ENCODE results near the gene LDHB. TPM values are rescaled to one million over a fixed set of nuclear protein-coding genes. Genes with fewer than 3 reads are reported as not detected.
"Not testable (repeated sequence)": the region's sequence is repeated elsewhere in the genome, so short reads cannot be mapped to it uniquely, and the experiment has no call there.

The LDHB gene
- polyA plus RNA-seq, 1 donor from 2014 or later, result 429 TPM

- H3K4me1 Mint-ChIP-seq, result peaks cover 0 to 4% (median 0%) of the 10 kb centered on the region in 3 donors
- H3K9me3 Mint-ChIP-seq, result peaks cover 0 to 2% (median 0%) of the 10 kb centered on the region in 3 donors
- H3K36me3 Mint-ChIP-seq, result peaks cover 2% of the 10 kb centered on the region
- peaks cover 7% of the 10 kb centered on the region for H3K27me3 Mint-ChIP-seq
- H3K4me3 Mint-ChIP-seq, result no peak overlapping the region
- no peak overlapping the region for H3K27ac Mint-ChIP-seq
Measured at GRCh38 chr12:21675641-21676040, 18.0 kb upstream of the LDHB start.

GRCh38 chr12:21675096-21675495 lies 17.5 kb upstream of the LDHB start:
- Mint-ChIP-seq H3K9me3 (peaks cover 0 to 2% (median 0%) of the 10 kb centered on the region in 3 donors), H3K27ac (no peak overlapping the region), H3K36me3 (peaks cover 2% of the 10 kb centered on the region), H3K4me3 (no peak overlapping the region), H3K27me3 (peaks cover 11% of the 10 kb centered on the region), H3K4me1 (peaks cover 0 to under 1% (median 0%) of the 10 kb centered on the region in 3 donors)

DNA sequence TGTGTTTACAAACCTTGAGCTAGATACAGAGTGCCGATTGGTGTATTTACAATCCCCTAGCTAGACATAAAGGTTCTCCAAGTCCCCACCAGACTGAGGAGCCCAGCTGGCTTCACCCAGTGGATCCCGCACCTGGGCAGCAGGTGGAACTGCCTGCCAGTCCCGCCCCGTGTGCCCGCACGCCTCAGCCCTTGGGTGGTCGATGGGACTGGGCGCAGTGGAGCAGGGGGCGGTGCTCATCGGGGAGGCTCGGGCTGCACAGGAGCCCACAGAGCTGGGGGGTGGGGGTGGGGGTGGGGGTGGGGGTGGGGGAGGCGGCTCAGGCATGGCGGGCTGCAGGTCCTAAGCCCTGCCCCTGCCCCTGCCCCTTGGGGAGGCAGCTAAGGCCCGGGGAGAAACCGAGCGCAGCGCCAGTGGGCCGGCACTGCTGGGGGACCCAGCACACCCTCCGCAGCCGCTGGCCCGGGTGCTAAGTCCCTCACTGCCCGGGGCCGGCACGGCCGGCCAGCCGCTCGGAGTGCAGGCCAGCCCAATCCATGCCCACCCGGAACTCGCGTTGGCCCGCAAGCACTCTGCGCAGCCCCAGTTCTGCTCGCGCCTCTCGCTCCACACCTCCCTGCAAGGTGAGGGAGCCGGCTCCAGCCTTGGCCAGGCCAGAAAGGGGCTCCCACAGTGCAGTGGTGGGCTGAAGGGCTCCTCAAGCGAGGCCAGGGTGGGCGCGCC lies 16.3 kb upstream of the LDHB start:
- H3K4me3 Mint-ChIP-seq, H3K4me1 Mint-ChIP-seq: not testable (repeated sequence)

DNA sequence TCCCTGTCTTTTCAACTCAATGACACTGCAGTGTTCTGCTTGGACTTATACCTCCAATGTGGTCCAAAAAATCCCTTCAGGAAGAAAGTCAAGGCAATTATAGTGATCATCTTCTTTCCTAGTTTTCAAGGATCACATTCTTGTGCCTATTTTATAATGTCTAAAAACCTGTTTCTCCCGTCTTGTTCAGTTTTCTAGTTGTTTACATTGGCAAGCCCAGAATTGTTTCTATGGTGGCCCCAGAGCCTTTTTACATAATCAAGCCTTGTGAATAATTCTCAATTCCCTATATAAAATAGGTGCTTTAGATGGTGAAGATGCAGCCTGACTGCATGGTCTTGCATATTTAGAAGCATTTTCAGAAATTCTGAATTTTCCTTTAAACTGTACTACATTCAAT lies 14.5 kb upstream of the LDHB start:
- Mint-ChIP-seq H3K9me3 (peaks cover 0 to 2% (median 0%) of the 10 kb centered on the region in 3 donors), H3K4me1 (no peaks in the 10 kb centered on the region), H3K36me3 (peaks cover 2% of the 10 kb centered on the region), H3K27ac (no peak overlapping the region), H3K27me3 (peaks cover 12% of the 10 kb centered on the region), H3K4me3 (no peak overlapping the region)

More for the DNA sequence above, 16.3 kb upstream of the LDHB start:
- not testable (repeated sequence) for H3K36me3 Mint-ChIP-seq, H3K9me3 Mint-ChIP-seq, H3K27ac Mint-ChIP-seq
- peaks cover 14% of the 10 kb centered on the region for H3K27me3 Mint-ChIP-seq

- no peaks in the 10 kb centered on the region for H3K9me3 Mint-ChIP-seq
- no peaks in the 10 kb centered on the region for H3K4me1 Mint-ChIP-seq
- no peak overlapping the region for H3K4me3 Mint-ChIP-seq
- H3K27ac Mint-ChIP-seq, result no peak overlapping the region
- H3K36me3 Mint-ChIP-seq, result peaks cover 2% of the 10 kb centered on the region
- H3K27me3 Mint-ChIP-seq, result peaks cover 13% of the 10 kb centered on the region
Measured at GRCh38 chr12:21666722-21667121, 9.1 kb upstream of the LDHB start.

- H3K36me3 Mint-ChIP-seq, result no peaks in the 10 kb centered on the region
- no peak overlapping the region for H3K27ac Mint-ChIP-seq
- H3K4me3 Mint-ChIP-seq, result no peak overlapping the region
- H3K9me3 Mint-ChIP-seq, result no peaks in the 10 kb centered on the region
- H3K4me1 Mint-ChIP-seq, result no peaks in the 10 kb centered on the region
- H3K27me3 Mint-ChIP-seq, result peaks cover 13% of the 10 kb centered on the region
Measured at GRCh38 chr12:21665816-21666215, 8.2 kb upstream of the LDHB start.

DNA sequence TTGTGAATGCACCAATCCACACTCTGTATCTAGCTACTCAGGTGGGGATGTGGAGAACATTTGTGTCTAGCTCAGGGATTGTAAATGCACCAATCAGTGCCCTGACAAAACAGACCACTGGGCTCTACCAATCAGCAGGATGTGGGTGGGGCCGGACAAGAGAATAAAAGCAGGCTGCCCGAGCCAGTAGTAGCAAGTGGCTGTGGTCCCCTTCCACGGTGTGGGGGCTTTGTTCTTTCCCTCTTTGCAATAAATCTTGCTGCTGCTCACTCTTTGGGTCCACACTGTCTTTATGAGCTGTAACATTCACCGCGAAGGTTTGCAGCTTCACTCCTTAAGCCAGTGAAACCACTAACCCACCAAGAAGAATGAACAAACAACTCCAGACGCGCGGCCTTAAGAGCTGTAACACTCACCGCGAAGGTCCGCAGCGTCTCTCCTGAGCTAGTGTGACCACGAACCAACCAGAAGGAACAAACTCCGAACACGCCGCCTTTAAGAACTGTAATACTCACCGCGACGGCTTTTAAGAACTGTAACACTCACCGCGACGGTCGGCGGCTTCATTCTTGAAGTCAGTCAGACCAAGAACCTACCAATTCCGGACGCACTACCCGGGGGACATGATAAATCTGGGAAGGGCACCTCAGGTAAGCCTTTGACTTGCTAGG lies 4.6 kb upstream of the LDHB start:
- H3K27ac Mint-ChIP-seq, result no peak overlapping the region

GRCh38 chr12:21661396-21662093 lies 3.9 kb upstream of the LDHB start:
- H3K4me1 Mint-ChIP-seq, H3K27ac Mint-ChIP-seq, H3K9me3 Mint-ChIP-seq, H3K36me3 Mint-ChIP-seq, H3K27me3 Mint-ChIP-seq, H3K4me3 Mint-ChIP-seq: not testable (repeated sequence)

More for the DNA sequence above, 4.6 kb upstream of the LDHB start:
- peaks cover 2% of the 10 kb centered on the region for H3K36me3 Mint-ChIP-seq
- peaks cover 6% of the 10 kb centered on the region for H3K27me3 Mint-ChIP-seq
- H3K4me3 Mint-ChIP-seq, result no peak overlapping the region
- no peaks in the 10 kb centered on the region for H3K9me3 Mint-ChIP-seq
- peaks cover 2 to 9% (median 4%) of the 10 kb centered on the region in 3 donors for H3K4me1 Mint-ChIP-seq

DNA sequence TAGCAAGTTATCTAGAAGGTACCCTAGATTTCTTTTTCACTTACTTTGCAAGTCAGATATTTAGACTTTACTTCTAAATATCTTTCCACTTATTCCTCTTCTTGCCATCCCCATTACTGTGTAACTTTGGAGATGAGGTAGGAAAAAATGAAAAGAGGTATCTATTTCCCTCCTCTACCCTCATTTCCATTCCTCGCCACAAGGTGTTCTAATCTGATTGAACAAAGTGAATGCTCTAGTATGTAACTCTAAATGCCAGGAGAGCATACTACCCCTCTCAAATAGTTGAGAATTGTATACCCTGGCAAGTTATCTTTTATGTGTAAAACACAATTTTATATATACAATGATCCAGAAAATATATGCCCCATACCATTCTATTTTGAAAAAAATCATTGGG lies 1.7 kb upstream of the LDHB start:
- Mint-ChIP-seq H3K27ac (no peak overlapping the region), H3K4me3 (peak overlapping the region in 1 of 4 donors; percentile 95), H3K27me3 (peaks cover 1% of the 10 kb centered on the region)

GRCh38 chr12:21656905-21657325 lies 727 bp downstream of the LDHB start:
- no peaks in the 10 kb centered on the region for H3K9me3 Mint-ChIP-seq
- peak overlapping the region; percentile 82 to 96 (median 94) for H3K27ac Mint-ChIP-seq
- H3K27me3 Mint-ChIP-seq, result peaks cover 1% of the 10 kb centered on the region
- peak overlapping the region; percentile 95 to 100 (median 98) for H3K4me3 Mint-ChIP-seq
- H3K4me1 Mint-ChIP-seq, result peaks cover 11 to 33% (median 32%) of the 10 kb centered on the region in 3 donors
- H3K36me3 Mint-ChIP-seq, result peaks cover 2% of the 10 kb centered on the region

More for the DNA sequence above, 1.7 kb upstream of the LDHB start:
- H3K9me3 Mint-ChIP-seq, result no peaks in the 10 kb centered on the region
- H3K36me3 Mint-ChIP-seq, result peaks cover 2% of the 10 kb centered on the region
- peaks cover 11 to 24% (median 21%) of the 10 kb centered on the region in 3 donors for H3K4me1 Mint-ChIP-seq

DNA sequence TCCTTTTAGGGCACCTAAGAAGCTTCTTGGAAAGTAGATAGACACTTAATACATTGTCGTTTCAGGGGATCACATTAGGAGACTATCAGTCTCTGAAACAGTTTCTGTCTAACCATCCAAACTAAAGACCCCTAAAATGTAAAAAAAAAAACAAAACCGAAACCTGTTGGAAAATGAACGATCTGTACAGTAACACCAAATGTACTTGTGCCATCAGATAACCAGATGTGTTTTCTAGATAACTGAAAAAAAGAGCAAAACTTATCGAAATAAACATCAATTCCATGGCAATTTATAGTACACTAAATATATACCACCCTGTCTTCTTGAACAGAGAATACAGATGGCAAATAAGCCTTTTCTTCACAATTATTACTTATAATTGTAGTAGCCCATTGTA lies 2.1 kb downstream of the LDHB start:
- Mint-ChIP-seq H3K27me3 (no peaks in the 10 kb centered on the region), H3K4me3 (peak overlapping the region; percentile 35 to 71 (median 58)), H3K4me1 (peaks cover 13 to 40% (median 36%) of the 10 kb centered on the region in 3 donors), H3K36me3 (peaks cover 4% of the 10 kb centered on the region), H3K27ac (peak overlapping the region in 2 of 3 donors; percentile 41 to 57), H3K9me3 (no peaks in the 10 kb centered on the region)

GRCh38 chr12:21651821-21652220 lies 5.8 kb downstream of the LDHB start:
- no peak overlapping the region for H3K27ac Mint-ChIP-seq
- peaks cover 7 to 37% (median 29%) of the 10 kb centered on the region in 3 donors for H3K4me1 Mint-ChIP-seq
- H3K27me3 Mint-ChIP-seq, result no peaks in the 10 kb centered on the region
- no peaks in the 10 kb centered on the region for H3K9me3 Mint-ChIP-seq
- H3K36me3 Mint-ChIP-seq, result peaks cover 3% of the 10 kb centered on the region
- H3K4me3 Mint-ChIP-seq, result no peak overlapping the region

- Mint-ChIP-seq H3K4me1 (peaks cover 2 to 32% (median 25%) of the 10 kb centered on the region in 3 donors), H3K27me3 (no peaks in the 10 kb centered on the region), H3K36me3 (peaks cover 3% of the 10 kb centered on the region)
Measured at GRCh38 chr12:21650997-21651396, 6.6 kb downstream of the LDHB start.

GRCh38 chr12:21649034-21649433 lies 8.6 kb downstream of the LDHB start:
- Mint-ChIP-seq H3K27ac (no peak overlapping the region), H3K4me3 (no peak overlapping the region), H3K36me3 (peaks cover 9% of the 10 kb centered on the region), H3K9me3 (no peaks in the 10 kb centered on the region), H3K4me1 (peaks cover 2 to 19% (median 10%) of the 10 kb centered on the region in 3 donors), H3K27me3 (no peaks in the 10 kb centered on the region)

More at GRCh38 chr12:21650997-21651396, 6.6 kb downstream of the LDHB start:
- no peaks in the 10 kb centered on the region for H3K9me3 Mint-ChIP-seq
- H3K27ac Mint-ChIP-seq, result peak overlapping the region in 1 of 3 donors; percentile 34
- peak overlapping the region in 1 of 4 donors; percentile 7 for H3K4me3 Mint-ChIP-seq

DNA sequence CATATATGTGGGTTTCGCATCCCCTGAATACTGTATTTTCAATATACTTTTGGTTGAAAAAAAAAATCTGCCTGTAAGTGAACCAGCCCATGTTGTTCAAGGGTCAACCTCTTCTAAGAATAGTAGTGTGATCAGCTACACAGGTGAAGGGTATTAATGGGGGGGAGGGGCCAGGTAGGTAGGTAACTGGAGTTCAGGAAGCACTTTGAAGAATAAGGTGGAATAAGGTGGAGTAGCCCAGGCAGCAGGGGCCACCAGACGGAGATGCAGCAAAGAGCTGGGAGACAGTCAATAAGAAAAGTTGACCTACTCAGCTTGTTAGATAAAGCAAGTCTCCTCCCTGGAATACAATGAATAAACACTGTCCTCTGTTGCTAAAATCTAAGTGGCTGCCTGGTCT lies 9.3 kb downstream of the LDHB start:
- peaks cover 9% of the 10 kb centered on the region for H3K36me3 Mint-ChIP-seq
- H3K4me1 Mint-ChIP-seq, result peaks cover 2 to 16% (median 6%) of the 10 kb centered on the region in 3 donors
- no peak overlapping the region for H3K27ac Mint-ChIP-seq
- H3K9me3 Mint-ChIP-seq, result no peaks in the 10 kb centered on the region
- H3K27me3 Mint-ChIP-seq, result no peaks in the 10 kb centered on the region
- no peak overlapping the region for H3K4me3 Mint-ChIP-seq

Data from IgD-negative memory B cell (primary cell).